Neuron (in vitro differentiated cells): ENCODE data around the gene CTF1.
"Not testable (repeated sequence)": the region's sequence is repeated elsewhere in the genome, so short reads cannot be mapped to it uniquely, and the experiment has no call there.

ENCODE experiments used
- H2AFZ ChIP-seq: one replicate; pipeline ENCODE4 v1.6.1; 2013; ENCODE audit warnings: low read depth, mild to moderate bottlenecking, inconsistent platforms, low read length, moderate library complexity
- H3K27me3 ChIP-seq: one replicate; pipeline ENCODE4 v1.6.1; 2013; ENCODE audit warnings: low read length; ENCODE audit not compliant: insufficient read depth
- H3K36me3 ChIP-seq: one replicate; pipeline ENCODE4 v1.6.1; 2013; ENCODE audit warnings: low read length; ENCODE audit not compliant: insufficient read depth
- H3K4me1 ChIP-seq: one replicate; pipeline ENCODE4 v1.6.1; 2013; ENCODE audit warnings: low read length; ENCODE audit not compliant: insufficient read depth
- H3K4me3 ChIP-seq: 2 replicates; pipeline ENCODE4 v1.5.1; 2013; ENCODE audit warnings: mild to moderate bottlenecking, low read length, moderate library complexity
- H3K9me3 ChIP-seq: one replicate; pipeline ENCODE4 v1.6.1; 2013; ENCODE audit warnings: low read length

Gene CTF1

DNA sequence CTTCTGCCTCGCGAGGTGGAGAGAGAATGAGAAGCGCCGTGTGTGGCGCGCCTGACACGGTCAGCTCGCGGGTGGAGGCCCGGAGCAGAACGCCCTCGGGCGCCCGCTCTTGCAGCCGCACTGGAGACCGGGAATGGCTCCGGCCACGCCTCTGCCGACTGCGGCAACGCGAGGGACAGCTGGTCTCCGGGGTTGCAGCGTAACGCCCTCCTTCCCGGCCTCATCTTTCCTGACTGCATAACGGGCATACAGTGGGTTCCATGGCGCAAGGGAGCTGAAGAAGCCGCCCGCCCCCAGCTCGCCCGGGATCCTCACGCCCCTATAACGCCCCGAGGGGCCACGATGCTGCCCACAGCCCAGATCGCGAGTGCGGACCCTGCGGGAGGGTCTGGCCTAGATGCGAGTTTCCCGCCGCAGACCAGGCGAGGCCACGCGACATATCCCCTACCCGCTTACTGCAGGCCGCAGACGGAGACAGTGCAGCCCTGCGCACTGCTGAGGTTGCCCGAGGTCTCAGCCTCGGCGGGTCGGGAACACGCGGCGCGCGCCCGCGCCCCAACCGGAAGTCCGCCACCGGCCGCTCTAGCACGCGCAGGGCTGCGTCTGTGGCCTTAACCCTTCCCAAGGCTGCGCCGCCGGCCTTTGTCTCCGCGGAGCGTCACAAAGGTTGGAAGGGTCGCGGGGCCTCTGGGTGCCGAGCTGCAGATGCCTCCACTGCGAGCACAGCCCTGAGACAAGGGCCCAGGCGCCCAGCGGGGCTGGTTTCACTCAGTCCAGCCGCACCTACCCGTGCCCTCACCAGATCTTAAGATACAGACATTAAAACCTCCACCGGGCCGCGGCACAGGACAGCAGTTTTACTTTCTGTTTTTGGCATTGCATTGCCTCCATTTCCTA lies 21.3 kb upstream of the CTF1 start:
- H3K27me3 ChIP-seq, result no peaks in the 10 kb centered on the region
- peaks cover 17% of the 10 kb centered on the region for H3K4me1 ChIP-seq
- peak overlapping the region; percentile 15 for H2AFZ ChIP-seq
- peak overlapping the region; percentile 69 for H3K4me3 ChIP-seq
- peaks cover 9% of the 10 kb centered on the region for H3K36me3 ChIP-seq
- H3K9me3 ChIP-seq, result no peaks in the 10 kb centered on the region

GRCh38 chr16:30875871-30876801 lies 20.3 kb upstream of the CTF1 start:
- Histone ChIP-seq H3K27me3 (no peaks in the 10 kb centered on the region), H3K4me3 (peak overlapping the region; percentile 69), H2AFZ (peak overlapping the region; percentile 6), H3K9me3 (no peaks in the 10 kb centered on the region), H3K4me1 (peaks cover 17% of the 10 kb centered on the region), H3K36me3 (peaks cover 9% of the 10 kb centered on the region)

DNA sequence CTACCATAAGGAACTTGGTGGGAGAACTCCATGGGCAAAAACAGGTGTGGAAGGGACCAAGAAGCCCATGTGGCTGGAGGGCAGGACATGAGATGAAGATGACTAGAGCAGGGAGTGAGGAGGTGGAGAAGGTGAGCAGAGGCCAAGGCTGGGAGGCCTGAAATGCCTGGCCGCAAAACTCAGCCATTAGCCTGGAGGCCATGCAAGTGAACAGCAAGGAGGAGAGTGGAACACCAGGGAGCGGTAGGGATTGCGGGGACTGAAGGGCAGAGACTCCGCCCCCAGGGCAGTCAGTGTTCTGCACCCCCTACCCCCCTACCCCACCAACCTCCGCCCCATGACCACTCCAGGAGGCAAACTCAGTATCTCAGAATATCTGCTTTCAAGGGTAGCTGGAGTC lies 19.5 kb upstream of the CTF1 start:
- Histone ChIP-seq H3K9me3 (no peaks in the 10 kb centered on the region), H3K4me3 (peak overlapping the region; percentile 69), H3K4me1 (peaks cover 17% of the 10 kb centered on the region), H3K36me3 (peaks cover 9% of the 10 kb centered on the region), H3K27me3 (no peaks in the 10 kb centered on the region), H2AFZ (no peak overlapping the region)

DNA sequence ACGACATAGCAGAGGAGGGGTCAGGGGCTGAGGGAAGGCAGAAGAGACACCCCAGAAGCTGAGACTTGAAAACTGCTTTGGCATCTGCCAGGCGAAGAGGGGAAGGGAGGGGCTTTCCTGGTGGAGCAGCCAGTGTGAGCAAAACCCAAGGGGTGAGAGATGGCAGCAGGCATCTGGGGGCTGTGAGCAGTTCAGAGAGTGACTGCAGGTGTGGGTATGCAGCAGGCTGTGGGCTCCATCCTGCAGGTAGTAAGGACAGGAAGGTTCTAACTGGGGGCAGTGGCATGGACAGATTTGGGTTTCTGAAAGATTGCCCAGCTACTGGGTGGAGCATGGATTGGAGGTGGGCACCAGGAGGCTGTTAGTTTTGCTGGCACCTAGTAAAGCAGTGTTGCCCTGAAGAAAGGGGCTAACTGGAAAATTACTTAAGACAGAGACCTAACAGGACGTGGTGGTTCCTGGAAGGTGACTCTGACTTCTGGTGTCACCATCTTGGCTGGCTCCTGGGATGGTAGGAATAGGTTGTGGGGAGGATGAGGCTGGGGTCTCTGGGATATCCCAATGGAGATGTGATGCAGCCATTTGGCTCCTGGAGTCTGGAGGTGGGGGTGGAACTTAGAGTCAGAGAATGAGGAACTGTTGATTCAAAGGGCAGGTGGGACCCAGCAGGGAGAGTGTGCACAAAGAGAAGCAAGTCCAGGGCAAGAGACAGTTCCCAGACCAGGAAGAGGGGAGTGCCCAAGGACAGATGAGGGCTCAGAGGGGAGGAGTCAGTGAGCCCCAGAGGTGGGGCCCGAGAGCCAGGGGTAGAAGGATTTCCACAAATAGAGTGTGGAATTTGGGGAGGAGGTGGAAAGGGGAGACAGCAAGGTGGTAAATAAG lies 13.7 kb upstream of the CTF1 start:
- no peak overlapping the region for H2AFZ ChIP-seq
- no peaks in the 10 kb centered on the region for H3K4me1 ChIP-seq
- H3K27me3 ChIP-seq, result no peaks in the 10 kb centered on the region
- H3K36me3 ChIP-seq, result peaks cover 34% of the 10 kb centered on the region
- no peak overlapping the region for H3K4me3 ChIP-seq
- H3K9me3 ChIP-seq, result no peaks in the 10 kb centered on the region

- Histone ChIP-seq H3K9me3 (no peaks in the 10 kb centered on the region), H3K4me1 (no peaks in the 10 kb centered on the region), H2AFZ (no peak overlapping the region), H3K4me3 (no peak overlapping the region), H3K36me3 (peaks cover 41% of the 10 kb centered on the region), H3K27me3 (no peaks in the 10 kb centered on the region)
Measured at GRCh38 chr16:30884760-30885159, 11.7 kb upstream of the CTF1 start.

- H3K4me3 ChIP-seq, result no peak overlapping the region
- no peaks in the 10 kb centered on the region for H3K4me1 ChIP-seq
- no peaks in the 10 kb centered on the region for H3K27me3 ChIP-seq
- no peak overlapping the region for H2AFZ ChIP-seq
- peaks cover 41% of the 10 kb centered on the region for H3K36me3 ChIP-seq
- no peaks in the 10 kb centered on the region for H3K9me3 ChIP-seq
Measured at GRCh38 chr16:30885196-30885595, 11.2 kb upstream of the CTF1 start.

- H3K4me3 ChIP-seq, result no peak overlapping the region
- no peaks in the 10 kb centered on the region for H3K9me3 ChIP-seq
- no peak overlapping the region for H2AFZ ChIP-seq
- H3K4me1 ChIP-seq, result no peaks in the 10 kb centered on the region
- H3K36me3 ChIP-seq, result peaks cover 41% of the 10 kb centered on the region
- H3K27me3 ChIP-seq, result no peaks in the 10 kb centered on the region
Measured at GRCh38 chr16:30886145-30886544, 10.3 kb upstream of the CTF1 start.

DNA sequence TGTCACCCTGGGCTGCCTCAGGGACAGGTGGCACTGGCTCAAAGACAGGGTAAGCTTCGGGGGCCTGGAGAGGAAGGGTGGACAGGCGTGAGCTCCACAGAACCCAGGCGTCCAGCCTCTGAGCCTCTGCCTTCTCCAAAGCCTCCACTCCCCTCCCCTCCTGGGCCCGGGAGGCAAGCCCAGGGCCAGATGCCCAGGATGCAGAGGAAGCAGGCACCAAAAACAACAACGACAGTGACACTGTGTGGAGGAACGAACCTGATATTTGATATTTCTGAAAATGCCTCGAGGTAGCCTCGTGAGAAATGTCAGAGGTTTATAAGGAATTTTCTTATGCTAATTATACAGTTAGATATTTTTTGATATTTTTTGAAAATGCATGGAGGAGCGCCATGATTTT lies 8.5 kb upstream of the CTF1 start:
- Histone ChIP-seq H3K9me3 (no peaks in the 10 kb centered on the region), H3K36me3 (peaks cover 46% of the 10 kb centered on the region), H3K4me3 (no peak overlapping the region), H2AFZ (no peak overlapping the region), H3K4me1 (peaks cover 3% of the 10 kb centered on the region), H3K27me3 (no peaks in the 10 kb centered on the region)

- Histone ChIP-seq H3K4me1 (peaks cover 9% of the 10 kb centered on the region), H3K36me3 (peaks cover 46% of the 10 kb centered on the region), H3K4me3 (no peak overlapping the region), H3K9me3 (no peaks in the 10 kb centered on the region), H2AFZ (no peak overlapping the region), H3K27me3 (no peaks in the 10 kb centered on the region)
Measured at GRCh38 chr16:30888856-30889499, 7.4 kb upstream of the CTF1 start.

GRCh38 chr16:30889721-30890120 lies 6.7 kb upstream of the CTF1 start:
- Histone ChIP-seq H3K4me1 (peaks cover 13% of the 10 kb centered on the region), H2AFZ (no peak overlapping the region), H3K27me3 (no peaks in the 10 kb centered on the region), H3K9me3 (no peaks in the 10 kb centered on the region), H3K36me3 (peaks cover 43% of the 10 kb centered on the region), H3K4me3 (no peak overlapping the region)

DNA sequence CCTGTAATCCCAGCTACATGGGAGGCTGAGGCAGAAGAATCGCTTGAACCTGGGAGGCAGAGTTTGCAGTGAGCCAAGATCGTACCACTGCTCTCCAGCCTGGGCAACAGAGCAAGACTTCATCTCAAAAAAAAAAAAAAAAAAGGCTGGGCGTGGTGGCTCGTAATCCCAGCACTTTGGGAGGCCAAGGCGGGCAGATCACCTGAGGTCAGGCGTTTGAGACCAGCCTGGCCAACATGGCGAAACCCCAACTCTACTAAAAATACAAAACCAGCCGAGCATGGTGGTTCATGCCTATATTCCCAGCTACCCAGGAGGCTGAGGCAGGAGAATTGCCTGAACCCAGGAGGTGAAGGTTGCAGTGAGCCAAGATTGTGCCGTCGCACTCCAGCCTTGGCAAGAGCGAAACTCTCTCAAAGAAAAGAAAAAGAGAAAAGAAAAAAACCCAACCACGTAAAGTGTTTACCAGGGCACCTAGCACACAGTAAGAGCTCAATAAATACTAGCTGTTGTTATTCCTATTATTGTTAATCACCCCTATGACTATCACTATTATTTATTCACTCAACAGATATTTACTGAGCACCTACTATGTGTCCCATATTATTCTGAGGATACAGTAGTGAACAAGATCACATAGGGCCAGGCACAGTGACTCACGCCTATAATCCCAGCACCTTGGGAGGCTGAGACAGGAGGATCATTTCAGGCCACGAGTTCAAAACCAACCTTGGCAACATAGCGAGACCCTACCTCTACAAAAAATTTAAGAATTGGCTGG lies 5.2 kb upstream of the CTF1 start:
- H3K9me3 ChIP-seq, H2AFZ ChIP-seq, H3K27me3 ChIP-seq, H3K4me3 ChIP-seq: not testable (repeated sequence)
- Histone ChIP-seq H3K36me3 (peaks cover 31% of the 10 kb centered on the region), H3K4me1 (peaks cover 24% of the 10 kb centered on the region)
